HG03521 (cell line): ENCODE data around the gene TXNRD1.
"Not testable (repeated sequence)": the region's sequence is repeated elsewhere in the genome, so short reads cannot be mapped to it uniquely, and the experiment has no call there.

Experiments used
- ATAC-seq: cut with Tn5 transposase; IDR thresholded peaks from one replicate; pipeline ENCODE4 v1.9.1; 2021; ENCODE audit warnings: mild to moderate bottlenecking, moderate library complexity; ENCODE audit not compliant: unreplicated experiment

TXNRD1 gene

DNA sequence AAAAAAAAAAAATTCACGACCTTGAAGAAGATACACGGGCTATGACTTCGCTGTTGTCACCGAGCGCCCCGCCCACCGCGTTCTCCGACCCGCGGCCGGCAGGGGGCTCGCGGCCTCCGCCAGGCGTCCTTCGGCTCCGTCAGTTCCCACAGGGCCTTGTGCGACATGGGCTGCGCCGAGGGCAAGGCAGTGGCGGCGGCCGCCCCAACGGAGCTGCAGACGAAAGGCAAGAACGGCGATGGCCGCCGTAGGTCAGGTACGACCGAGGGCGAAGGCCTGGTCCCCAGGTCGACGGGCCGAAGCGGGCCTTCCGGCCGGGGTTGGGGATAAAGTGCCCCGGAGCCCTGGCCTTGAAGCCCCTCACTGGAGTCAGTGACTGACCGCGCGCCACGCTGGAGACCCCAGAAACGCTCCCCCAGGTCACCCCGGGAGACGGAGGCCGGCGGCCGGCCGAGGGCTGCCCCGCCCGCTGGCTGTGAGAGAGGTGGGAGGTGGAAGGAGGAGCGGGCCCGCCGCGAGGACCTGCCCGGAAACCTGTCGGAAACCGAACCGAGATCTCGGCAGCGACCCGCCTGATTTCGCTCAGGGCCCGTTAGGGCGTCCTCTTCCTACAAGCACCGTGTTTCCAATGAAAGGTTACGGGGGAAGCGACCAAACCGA, at the start of gene TXNRD1:
Gene TXNRD1, plus strand, starts transcription at position 142 of the 660 bp plus-strand sequence. Its CDS starts 24 bp downstream, at position 166.
- ATAC-seq = peak; percentile 83

DNA sequence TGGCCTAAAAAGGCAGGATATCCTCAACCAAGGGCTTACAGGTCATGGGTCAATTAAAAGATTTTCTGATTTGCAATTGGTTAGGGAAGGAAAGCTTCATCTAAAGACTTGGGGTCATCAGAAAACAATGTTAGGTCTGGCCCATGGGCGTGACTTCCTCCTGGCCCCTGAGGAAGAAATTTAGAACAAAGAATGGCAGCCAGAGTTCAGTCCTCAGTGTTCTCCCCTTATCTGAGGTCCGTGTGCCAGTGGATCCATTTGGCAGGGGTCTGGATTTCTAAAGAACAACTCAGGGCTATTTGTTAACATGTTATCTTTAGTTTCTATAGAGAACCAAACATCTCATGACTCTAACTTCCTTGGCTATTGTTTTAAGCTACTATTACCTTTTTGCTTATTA, 49.8 kb upstream of the TXNRD1 start:
- no peak for ATAC-seq

GRCh38 chr12:104166465-104166864, 49.1 kb upstream of the TXNRD1 start:
- no peak for ATAC-seq

- no peak for ATAC-seq
Observed at GRCh38 chr12:104167519-104168458, 47.8 kb upstream of the TXNRD1 start.

DNA sequence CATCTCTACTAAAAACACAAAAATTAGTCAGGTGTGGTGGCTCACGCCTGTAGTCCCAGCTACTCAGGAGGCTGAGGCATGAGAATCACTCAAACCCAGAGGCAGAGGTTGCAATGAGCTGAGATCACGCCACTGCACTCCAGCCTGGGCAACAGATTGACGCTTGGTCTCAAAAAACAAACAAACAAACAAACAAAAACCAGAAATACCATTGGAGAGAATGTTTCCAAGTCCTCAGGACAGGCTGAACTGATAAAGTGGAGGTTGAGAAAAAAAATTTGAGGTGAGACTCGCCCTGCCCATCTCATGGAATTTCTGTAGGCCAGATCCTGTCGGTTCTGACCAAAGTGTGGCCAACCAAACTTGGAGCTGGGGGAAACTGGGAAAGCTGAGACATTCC, 47.0 kb upstream of the TXNRD1 start:
- no peak for ATAC-seq

- no peak for ATAC-seq
Observed at GRCh38 chr12:104171785-104172569, 43.6 kb upstream of the TXNRD1 start.

DNA sequence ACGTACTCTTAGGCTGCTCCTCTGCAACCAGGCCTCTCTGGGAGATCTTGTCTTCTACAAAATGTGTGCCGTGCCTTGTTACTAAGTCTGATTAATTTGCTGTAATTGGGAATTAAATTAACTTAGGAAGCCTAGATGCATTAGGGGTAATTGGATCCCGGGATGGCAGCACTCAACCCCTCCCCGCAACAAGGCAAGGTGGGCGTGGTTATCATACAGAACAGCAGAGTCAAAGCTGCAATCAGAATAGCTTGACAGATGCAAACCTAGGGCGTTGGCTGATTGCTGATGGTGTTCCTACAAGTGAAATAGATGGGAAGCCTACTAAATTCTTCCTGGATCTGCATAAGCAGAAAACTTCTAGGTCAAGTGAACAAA, 43.0 kb upstream of the TXNRD1 start:
- ATAC-seq = no peak

DNA sequence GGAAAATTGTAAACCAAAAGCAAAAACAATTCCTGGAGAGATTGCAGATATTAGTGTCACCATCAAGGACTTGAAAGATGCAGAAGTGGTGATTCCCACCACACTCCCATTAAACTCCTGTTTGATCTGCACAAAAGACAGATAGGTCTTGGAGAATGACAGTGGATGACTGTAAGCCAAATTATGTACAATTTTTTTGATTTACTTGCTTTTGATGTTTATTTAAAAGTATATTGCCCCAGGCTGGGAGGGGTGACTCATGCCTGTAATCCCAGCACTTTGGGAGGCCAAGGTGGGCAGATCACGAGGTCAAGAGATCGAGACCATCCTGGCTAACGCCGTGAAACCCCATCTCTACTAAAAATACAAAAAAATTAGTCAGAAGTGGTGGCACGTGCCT, 41.8 kb upstream of the TXNRD1 start:
- ATAC-seq = not testable (repeated sequence)

DNA sequence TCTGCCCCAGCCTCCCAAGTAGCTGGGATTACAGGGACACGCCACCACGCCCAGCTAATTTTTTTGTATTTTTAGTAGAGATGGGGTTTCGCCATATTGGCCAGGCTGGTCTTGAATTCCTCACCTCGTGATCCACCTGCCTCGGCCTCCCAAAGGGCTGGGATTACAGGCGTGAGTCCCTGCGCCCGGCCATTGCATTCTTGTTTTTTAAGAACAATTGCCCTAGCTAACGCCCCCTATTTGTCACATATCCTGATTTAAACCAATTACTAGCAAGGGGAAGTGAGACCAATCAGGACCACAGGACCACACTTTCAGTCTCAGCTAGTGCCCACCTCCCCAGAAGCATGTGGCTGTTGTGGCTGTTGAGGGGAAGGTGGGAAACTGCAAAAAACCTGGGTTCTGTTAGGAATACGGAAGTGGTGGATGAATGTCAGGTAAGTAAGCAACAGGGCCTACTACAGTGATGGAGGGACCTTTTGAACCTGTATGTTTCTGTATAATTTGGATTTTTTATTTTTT, 39.8 kb upstream of the TXNRD1 start:
- no peak for ATAC-seq

DNA sequence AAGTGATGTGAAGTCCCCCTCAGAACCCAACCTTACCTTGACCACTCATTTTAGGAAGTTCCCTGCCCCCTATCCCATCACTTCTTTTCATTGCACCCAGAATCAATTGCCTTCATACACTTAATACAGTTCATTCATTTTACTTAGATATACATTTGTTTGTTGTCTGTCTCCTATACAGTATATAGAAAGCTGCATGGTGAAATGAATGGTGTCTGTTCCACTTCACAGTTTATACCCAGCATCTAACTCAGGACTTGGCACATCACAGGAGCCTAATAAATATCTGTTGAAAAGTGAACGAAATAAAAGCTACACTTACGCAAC, 38.3 kb upstream of the TXNRD1 start:
- ATAC-seq = no peak

DNA sequence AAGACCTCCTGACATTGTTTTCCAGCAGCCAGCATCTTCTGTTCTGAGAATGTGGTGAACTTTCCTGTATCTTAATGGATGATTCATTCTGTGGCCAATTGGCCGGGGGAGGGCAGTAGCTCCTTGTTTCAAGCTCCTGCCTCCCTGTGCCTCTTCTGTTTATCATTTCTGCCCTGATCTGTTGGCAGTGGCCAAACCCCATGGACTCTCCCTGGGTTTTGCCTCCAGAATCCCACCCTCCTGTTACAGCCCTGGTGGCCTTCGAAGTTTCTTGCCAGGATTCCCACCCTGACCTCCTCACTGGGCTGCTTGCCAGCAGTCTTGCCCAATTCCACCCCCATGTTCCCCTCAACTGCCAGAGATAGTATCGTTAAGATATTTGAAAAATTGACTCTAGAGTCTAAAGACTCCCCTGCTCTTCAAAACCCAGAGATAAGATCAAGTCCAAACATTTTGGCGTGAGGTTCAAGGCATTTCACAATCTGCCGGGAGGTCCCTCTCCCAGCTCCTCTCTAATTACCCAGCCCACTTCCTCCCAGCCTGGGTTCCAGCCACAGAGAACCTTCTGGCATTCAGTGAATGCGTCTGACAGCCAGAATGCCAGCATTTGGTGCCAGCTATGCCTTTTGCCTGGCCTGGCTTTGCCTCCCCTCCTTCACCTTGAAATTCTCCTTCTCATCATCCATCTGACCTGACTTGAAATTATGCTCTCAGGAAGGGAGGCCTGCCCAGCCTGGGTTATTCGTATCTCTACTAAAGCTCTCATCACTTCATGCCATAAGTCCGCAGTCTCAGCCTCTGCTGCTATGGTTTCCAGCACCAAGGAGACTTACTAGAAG, 37.7 kb upstream of the TXNRD1 start:
- no peak for ATAC-seq

DNA sequence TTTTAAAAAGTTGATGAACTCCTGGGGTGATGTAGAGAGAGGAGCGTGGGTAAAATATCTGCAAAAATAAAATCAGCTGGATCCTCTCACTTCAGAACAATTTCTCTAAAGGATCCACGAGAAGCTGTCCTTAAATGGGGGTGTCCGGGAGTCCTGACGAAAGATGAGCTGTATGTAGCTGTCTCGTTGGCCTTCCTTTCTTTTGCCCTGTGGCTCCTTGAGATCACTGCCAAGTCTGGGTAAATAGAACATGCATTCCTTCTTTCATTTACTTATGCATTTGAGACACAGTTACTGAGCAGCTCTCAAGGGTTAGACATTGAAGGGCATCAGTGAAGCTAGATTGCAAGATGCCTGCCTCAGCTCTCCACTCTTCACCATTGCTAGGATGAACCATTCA, 35.2 kb upstream of the TXNRD1 start:
- no peak for ATAC-seq

GRCh38 chr12:104181313-104181712, 34.3 kb upstream of the TXNRD1 start:
- ATAC-seq = no peak

- ATAC-seq = no peak
Observed at GRCh38 chr12:104182144-104182543, 33.4 kb upstream of the TXNRD1 start.

DNA sequence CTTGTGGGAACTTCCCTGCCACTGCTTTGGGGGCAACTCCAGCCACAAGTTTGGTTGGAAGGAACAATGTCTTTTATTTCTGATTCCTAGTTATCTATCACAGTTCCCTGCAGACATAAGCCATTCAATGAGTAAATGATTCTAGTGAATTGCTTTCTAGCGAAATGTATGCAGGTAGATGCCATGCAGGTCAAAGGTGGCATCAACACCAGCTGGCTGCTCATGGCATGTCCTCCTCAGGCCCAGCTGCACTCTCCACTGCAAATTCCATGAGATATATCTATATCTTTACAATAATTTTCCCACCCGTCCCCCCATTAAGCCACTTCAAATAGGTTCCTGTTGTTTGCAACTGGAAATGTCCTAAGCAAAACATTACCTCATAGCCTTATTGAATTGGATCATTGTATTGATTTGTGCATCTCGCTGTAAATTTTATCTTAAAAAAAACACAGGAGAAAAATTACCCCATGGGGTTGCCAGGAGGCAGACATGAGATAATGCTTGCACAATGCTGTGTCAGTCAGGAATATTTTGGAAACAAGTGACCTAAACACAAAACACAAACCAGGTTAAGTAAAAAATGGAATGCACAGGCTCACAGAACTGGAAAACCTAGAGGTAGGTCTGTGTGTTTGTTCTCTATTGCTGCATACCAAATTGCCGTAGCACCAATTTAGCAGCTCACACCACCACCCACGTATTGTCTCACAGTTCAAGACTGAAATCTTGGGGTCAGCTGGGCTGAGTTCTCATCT, 32.8 kb upstream of the TXNRD1 start:
- no peak for ATAC-seq

- ATAC-seq = no peak
Observed at GRCh38 chr12:104183443-104183842, 32.1 kb upstream of the TXNRD1 start.

DNA sequence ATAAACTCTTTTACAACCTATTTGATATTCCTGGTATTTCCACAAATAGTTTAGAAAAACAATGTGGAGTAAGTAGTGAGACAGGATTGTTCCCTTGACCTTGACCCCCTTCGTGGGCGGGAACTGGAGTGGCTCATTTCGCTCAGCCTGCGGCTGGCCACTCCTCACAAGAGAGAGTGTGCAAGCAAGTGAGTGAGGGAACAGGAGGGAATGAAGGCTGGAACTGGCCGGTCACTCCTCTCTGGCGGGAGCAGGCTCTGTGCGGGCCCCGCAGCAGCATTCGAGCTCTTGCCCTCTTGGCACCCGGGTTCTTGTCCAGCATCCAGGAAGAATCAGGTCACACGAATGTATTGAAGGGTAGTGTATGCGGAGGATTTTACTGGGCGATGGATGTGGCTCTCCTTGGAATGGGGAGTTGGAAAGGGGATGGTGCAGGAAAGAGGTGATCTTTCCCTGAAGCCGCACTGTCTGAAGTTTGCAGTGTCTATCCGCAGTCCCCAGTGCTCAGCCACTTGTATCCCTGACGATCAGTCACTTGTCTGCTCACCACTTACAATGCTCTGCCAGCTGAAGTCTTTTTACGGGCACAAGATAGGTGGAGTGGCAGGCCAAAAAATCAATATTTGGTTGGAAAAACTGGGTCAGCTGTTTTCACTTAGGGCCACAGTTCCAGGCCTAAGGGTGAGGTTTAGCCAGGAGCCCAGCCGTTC, 28.0 kb upstream of the TXNRD1 start:
- no peak for ATAC-seq

- no peak for ATAC-seq
Observed at GRCh38 chr12:104188534-104188933, 27.0 kb upstream of the TXNRD1 start.

GRCh38 chr12:104189915-104190555, 25.5 kb upstream of the TXNRD1 start:
- ATAC-seq = no peak
